Inflammatory macrophage treated with lipopolysaccharide for 4 hours (primary cell): Measurements from ENCODE around the gene EML4.
"Not testable (repeated sequence)": the region's sequence is repeated elsewhere in the genome, so short reads cannot be mapped to it uniquely, and the experiment has no call there.

Experiments
- DNase-seq: peaks from one replicate; pipeline ENCODE4 v3.0.0-alpha.2; 2020

Gene EML4

GRCh38 chr2:42361728-42362283 is 192.7 kb downstream of the EML4 start:
- DNase-seq = no peak

- DNase-seq = no peak
Measured at GRCh38 chr2:42363413-42363812, 194.3 kb downstream of the EML4 start.

DNA sequence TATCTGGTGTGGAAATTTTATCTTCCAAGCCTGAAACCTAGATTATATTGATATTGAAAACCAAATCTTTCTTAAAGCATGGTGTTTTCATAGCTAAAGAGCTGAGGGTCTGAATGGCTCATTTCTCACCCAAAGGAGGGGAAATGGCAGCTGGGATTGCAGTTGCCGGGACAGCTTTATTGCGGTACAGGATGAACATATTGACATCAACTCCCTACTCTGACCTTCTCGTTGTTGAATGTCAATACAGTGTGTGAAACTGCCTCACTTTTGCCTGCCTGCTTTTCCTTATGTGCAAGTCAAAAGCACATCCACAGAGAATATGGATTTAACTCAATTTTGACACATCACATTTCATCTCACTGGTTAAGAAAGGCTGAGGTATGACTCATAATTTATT is 195.5 kb downstream of the EML4 start:
- DNase-seq = no peak

DNA sequence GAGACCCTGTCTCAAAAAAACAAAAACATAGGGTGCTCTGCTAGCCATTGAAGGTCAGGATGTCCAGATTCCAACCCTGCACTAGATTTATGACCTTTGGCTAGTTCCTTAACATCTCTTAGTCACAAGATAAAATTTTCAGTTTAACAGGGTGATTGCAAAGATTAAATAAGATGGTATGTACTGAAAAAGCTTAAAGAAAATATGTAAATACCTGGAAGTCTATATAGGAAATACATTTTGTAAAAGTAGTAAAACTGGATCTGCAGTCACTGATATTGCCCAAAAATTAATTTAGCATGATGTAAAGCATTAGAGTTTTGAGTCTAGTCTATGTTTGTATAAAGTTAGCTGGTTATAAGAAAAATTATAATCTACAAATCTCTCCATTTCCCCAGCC is 197.3 kb downstream of the EML4 start:
- no peak for DNase-seq

DNA sequence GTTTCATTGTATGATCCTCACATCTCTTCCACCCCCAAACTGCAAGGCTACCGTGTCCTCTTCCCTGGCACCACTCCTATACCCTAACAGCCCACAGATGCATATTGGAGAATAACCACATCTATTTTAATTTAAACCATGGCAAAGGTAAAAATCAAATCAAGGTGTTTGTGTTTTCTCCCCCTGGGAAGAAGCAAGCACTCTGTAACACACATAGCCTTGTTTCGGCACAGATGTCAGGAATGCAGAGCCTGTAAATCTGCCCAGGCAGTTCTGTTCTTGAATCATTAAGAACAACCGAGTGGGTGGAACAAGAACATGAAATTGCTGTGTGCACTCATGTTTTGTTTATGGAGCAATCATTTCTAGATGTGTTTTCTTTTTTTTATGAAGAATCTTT is 198.7 kb downstream of the EML4 start:
- DNase-seq = peak; percentile 23

GRCh38 chr2:42368817-42369531 is 199.8 kb downstream of the EML4 start:
- DNase-seq = no peak

- no peak for DNase-seq
Measured at GRCh38 chr2:42369532-42370229, 200.5 kb downstream of the EML4 start.

DNA sequence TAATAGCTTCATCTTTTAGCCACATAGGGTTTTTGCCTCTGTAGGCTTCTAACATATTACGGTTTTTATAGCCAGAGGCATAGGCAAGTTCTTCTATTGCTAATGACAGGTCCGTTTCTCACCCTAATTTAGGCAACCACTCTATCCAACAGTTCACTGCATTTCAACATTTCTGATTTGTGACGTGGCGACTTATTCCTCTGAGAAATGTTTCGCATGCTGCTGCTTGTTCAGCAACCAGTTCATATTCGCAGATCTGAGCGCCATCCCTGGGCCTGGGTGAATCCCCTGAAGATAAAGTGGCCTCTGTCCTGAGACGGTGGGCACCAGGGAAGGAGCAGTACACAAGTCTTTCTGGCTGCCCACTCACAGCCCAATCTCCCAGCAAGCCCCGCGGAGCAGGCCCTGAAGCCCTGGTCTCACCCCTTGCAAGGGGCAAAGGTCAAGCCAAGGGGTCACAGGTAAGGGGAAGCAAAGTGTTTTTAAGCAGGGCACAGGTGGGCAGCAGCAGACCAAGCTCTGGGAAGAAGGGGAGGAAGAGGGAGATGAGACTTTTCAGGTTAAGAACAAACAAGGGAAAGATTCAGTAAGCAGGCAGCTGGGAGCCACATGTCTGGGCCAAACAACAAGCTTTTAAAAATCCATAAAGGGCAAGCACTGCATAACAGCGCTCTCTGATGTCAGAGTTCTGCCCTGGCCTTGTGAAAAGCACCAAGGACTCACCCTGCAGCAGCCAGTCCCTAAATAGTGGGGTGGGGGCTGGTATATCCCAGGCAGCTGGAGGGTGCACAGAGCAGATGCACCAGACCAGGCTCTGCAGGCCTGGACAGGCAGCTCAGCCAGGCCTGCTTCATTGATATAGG is 202.7 kb downstream of the EML4 start:
- DNase-seq = no peak

- no peak for DNase-seq
Measured at GRCh38 chr2:42372474-42373200, 203.5 kb downstream of the EML4 start.

DNA sequence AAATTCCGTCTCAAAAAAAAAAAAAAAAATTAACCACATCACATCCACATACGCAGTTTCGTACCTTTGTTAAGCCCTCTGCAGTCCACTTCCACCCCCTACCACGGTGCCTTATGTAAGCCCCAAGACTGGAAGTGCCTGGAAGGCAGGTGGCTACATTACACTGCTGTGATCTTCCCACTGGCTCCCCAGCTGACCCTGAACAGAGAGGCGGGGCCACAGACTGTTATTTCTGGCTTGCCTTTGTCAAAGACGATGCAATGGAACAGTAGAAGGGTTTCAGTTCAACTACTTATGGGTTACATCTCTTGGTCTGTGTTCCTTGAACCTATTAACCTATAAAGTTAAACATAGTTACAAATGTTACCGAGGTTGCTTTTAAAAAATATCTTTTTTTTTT is 207.6 kb downstream of the EML4 start:
- DNase-seq = no peak

GRCh38 chr2:42378415-42378814 is 209.3 kb downstream of the EML4 start:
- DNase-seq = no peak

DNA sequence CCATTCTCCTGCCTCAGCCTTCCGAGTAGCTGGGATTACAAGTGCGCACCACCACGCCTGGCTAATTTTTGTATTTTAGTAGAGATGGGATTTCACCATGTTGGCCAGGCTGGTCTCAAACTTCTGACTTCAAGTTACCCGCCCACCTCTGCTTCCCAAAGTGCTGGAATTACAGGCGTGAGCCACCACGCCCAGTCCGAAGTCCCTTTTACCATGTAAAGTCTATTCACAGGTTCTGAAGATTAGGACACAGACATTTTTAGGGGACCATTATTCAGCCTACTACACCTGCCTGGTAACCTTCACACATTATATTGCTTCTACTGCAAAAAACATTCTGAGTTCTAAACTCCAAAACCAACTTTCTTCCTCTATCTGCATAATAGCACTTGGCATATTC is 210.9 kb downstream of the EML4 start:
- not testable (repeated sequence) for DNase-seq

DNA sequence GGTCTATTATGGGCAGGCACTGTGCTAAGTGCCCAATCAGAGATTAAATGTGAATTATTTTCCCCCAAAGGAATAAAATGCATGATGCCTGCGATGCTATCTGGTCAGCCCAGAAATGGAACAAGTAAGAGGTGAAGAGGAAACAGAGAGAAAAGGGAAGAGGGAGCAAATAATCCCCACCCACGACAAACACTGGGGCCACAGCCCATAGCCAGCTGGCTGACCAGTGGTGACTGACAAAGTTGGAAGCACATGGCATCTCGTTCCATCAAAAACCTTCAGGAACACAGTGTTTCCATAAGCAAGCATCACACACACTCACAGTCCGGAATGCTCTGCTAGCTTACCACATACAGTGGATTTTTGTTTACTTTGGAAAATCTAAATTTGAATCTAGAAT is 213.0 kb downstream of the EML4 start:
- no peak for DNase-seq
